ENCODE results near the gene VIPR2. TPM values are rescaled to one million over a fixed set of nuclear protein-coding genes. Genes with fewer than 3 reads are reported as not detected.
"Not testable (repeated sequence)": the region's sequence is repeated elsewhere in the genome, so short reads cannot be mapped to it uniquely, and the experiment has no call there.

The VIPR2 gene
- polyA plus RNA-seq, 1 donor from 2014 or later: 0.51 TPM

GRCh38 chr7:159006610-159007130 lies 138.0 kb downstream of the VIPR2 start:
- Histone ChIP-seq H3K4me3 (ENCODE audit: low read length) (no peak overlapping the region), H3K27ac (ENCODE audit: low read length) (no peak overlapping the region), H3F3A (ENCODE audit: insufficient read depth, low read length, poor library complexity, severe bottlenecking) (no peaks in the 10 kb centered on the region), H3K4me2 (ENCODE audit: low read length) (no peak overlapping the region), H3K79me2 (replicated peaks; ENCODE audit: insufficient read depth, low read length) (no peaks in the 10 kb centered on the region), H2AFZ (ENCODE audit: low read depth, low read length) (no peak overlapping the region), H3K36me3 (ENCODE audit: insufficient read depth, low read length) (no peaks in the 10 kb centered on the region), H3K9me3 (ENCODE audit: low read length) (no peaks in the 10 kb centered on the region), H4K20me1 (ENCODE audit: insufficient read depth) (no peaks in the 10 kb centered on the region), H3K9me2 (ENCODE audit: insufficient read depth, low read length) (no peaks in the 10 kb centered on the region), H3K9ac (ENCODE audit: low read length) (no peak overlapping the region), H3K27me3 (ENCODE audit: insufficient read depth, low read depth, low read length) (no peaks in the 10 kb centered on the region)
- TF ChIP-seq RAD21 (conservative IDR thresholded peaks at IDR 0.05): no peak
- TF ChIP-seq, protein P1, sequence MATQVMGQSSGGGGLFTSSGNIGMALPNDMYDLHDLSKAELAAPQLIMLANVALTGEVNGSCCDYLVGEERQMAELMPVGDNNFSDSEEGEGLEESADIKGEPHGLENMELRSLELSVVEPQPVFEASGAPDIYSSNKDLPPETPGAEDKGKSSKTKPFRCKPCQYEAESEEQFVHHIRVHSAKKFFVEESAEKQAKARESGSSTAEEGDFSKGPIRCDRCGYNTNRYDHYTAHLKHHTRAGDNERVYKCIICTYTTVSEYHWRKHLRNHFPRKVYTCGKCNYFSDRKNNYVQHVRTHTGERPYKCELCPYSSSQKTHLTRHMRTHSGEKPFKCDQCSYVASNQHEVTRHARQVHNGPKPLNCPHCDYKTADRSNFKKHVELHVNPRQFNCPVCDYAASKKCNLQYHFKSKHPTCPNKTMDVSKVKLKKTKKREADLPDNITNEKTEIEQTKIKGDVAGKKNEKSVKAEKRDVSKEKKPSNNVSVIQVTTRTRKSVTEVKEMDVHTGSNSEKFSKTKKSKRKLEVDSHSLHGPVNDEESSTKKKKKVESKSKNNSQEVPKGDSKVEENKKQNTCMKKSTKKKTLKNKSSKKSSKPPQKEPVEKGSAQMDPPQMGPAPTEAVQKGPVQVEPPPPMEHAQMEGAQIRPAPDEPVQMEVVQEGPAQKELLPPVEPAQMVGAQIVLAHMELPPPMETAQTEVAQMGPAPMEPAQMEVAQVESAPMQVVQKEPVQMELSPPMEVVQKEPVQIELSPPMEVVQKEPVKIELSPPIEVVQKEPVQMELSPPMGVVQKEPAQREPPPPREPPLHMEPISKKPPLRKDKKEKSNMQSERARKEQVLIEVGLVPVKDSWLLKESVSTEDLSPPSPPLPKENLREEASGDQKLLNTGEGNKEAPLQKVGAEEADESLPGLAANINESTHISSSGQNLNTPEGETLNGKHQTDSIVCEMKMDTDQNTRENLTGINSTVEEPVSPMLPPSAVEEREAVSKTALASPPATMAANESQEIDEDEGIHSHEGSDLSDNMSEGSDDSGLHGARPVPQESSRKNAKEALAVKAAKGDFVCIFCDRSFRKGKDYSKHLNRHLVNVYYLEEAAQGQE (IDR thresholded peaks at IDR 0.05; ENCODE audit: borderline replicate concordance): no peak
- TF ChIP-seq EZH2 (IDR thresholded peaks at IDR 0.05; ENCODE audit: borderline replicate concordance, insufficient read depth, low read length, poor library complexity, severe bottlenecking): no peak
- TF ChIP-seq SMC3 (conservative IDR thresholded peaks at IDR 0.05; ENCODE audit: poor library complexity): no peak
- TF ChIP-seq, protein P2, sequence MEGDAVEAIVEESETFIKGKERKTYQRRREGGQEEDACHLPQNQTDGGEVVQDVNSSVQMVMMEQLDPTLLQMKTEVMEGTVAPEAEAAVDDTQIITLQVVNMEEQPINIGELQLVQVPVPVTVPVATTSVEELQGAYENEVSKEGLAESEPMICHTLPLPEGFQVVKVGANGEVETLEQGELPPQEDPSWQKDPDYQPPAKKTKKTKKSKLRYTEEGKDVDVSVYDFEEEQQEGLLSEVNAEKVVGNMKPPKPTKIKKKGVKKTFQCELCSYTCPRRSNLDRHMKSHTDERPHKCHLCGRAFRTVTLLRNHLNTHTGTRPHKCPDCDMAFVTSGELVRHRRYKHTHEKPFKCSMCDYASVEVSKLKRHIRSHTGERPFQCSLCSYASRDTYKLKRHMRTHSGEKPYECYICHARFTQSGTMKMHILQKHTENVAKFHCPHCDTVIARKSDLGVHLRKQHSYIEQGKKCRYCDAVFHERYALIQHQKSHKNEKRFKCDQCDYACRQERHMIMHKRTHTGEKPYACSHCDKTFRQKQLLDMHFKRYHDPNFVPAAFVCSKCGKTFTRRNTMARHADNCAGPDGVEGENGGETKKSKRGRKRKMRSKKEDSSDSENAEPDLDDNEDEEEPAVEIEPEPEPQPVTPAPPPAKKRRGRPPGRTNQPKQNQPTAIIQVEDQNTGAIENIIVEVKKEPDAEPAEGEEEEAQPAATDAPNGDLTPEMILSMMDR (IDR thresholded peaks at IDR 0.05; ENCODE audit: poor library complexity, severe bottlenecking): no peak
- no peak for TF ChIP-seq TAF1 (IDR thresholded peaks at IDR 0.05; ENCODE audit: low read depth)
- TF ChIP-seq POLR2AphosphoS5 (IDR thresholded peaks at IDR 0.05): no peak
- no peak for TF ChIP-seq MXI1 (conservative IDR thresholded peaks at IDR 0.05; ENCODE audit: poor library complexity, severe bottlenecking)
- no peak for TF ChIP-seq EP300 (conservative IDR thresholded peaks at IDR 0.05; ENCODE audit: poor library complexity, severe bottlenecking)

DNA sequence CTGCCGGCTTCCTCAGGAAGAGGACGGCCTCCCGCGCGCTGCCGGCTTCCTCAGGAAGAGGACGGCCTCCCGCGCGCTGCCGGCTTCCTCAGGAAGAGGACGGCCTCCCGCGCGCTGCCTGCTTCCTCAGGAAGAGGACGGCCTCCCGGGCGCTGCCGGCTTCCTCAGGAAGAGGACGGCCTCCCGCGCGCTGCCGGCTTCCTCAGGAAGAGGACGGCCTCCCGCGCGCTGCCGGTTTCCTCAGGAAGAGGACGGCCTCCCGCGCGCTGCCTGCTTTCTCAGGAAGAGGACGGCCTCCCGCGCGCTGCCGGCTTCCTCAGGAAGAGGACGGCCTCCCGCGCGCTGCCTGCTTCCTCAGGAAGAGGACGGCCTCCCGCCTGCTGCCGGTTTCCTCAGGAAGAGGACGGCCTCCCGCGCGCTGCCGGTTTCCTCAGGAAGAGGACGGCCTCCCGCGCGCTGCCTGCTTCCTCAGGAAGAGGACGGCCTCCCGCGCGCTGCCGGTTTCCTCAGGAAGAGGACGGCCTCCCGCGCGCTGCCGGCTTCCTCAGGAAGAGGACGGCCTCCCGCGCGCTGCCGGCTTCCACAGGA lies 138.6 kb downstream of the VIPR2 start:
- not testable (repeated sequence) for H3K9me3 ChIP-seq (ENCODE audit: low read length); H3K4me3 ChIP-seq (ENCODE audit: low read length); H3F3A ChIP-seq (ENCODE audit: insufficient read depth, low read length, poor library complexity, severe bottlenecking)

More for the DNA sequence above, 138.6 kb downstream of the VIPR2 start:
- H2AFZ ChIP-seq (ENCODE audit: low read depth, low read length); H3K9me2 ChIP-seq (ENCODE audit: insufficient read depth, low read length); H4K20me1 ChIP-seq (ENCODE audit: insufficient read depth); H3K36me3 ChIP-seq (ENCODE audit: insufficient read depth, low read length); H3K4me2 ChIP-seq (ENCODE audit: low read length); H3K27ac ChIP-seq (ENCODE audit: low read length); H3K27me3 ChIP-seq (ENCODE audit: insufficient read depth, low read depth, low read length); H3K79me2 ChIP-seq (replicated peaks; ENCODE audit: insufficient read depth, low read length); H3K9ac ChIP-seq (ENCODE audit: low read length): not testable (repeated sequence)

Data from neural cell (in vitro differentiated cells).